Measurements from ENCODE around the gene HOXB8.

The HOXB8 gene

GRCh38 chr17:48615047-48615962 lies at the start of gene HOXB8:
Gene HOXB8 (minus strand): TSS chr17:48615292. CDS start chr17:48614704, 588 bp downstream.
- DNase-seq: no peak

DNA sequence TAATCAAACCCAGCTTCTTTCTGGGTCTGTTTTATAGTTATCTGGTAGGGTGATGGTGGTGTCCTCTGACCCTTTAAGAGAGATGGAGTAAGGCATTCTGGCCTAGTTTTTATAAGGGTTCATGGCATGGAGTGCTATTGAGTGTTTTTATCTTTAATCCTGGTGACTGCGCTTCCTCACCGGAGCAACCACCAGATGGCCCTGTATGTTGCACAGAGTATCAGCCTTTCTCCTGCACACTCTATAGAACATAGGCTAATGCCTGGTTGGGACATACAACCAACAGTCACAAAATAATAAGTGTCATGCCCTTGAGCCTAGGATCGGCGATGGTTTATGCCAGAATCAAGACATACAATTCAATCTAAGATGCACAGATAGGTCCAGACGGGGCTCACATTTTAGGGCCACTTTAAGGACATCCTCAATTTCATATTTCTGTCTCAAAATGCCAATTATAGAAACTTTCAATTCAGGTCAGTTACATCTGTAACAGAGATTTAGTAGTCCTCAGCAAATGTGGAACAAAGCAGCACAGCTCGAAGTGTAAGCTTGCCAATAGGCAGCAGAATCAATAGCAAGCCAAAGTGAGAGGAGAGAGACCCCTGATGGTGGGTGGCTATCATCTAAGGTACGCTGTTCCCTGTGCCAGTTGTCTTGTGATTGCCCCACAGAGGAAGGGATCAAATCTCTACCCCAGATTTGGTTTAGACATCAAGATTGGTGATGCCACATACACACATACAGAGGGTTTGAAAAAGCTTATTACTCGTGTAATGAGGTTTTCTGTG lies 48.2 kb upstream of the HOXB8 start:
- DNase-seq: no peak

- no peak for DNase-seq
Observed at GRCh38 chr17:48655913-48656312, 40.8 kb upstream of the HOXB8 start.

DNA sequence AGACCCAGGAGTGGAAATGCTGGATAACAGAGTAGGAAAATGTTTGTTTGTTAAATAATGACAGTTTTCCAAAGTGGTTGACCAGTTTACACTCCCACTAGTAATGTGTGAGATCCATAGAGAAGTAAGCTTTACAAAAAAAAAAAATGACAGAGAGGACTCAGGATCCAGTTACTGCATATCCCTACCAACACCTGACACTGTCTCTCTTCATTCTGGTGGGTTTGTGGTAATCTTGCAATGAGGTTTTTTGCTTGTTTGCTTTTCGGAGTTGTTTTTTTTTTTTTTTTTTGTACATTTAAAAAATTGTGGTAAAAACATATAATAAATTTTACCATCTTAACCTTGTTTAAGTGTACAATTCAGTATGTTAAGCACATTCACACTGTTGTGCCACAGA lies 34.6 kb upstream of the HOXB8 start:
- DNase-seq: no peak

- no peak for DNase-seq
Observed at GRCh38 chr17:48647963-48648245, 32.8 kb upstream of the HOXB8 start.

- DNase-seq: no peak
Observed at GRCh38 chr17:48647103-48647962, 32.2 kb upstream of the HOXB8 start.

- DNase-seq: no peak
Observed at GRCh38 chr17:48646183-48647102, 31.4 kb upstream of the HOXB8 start.

DNA sequence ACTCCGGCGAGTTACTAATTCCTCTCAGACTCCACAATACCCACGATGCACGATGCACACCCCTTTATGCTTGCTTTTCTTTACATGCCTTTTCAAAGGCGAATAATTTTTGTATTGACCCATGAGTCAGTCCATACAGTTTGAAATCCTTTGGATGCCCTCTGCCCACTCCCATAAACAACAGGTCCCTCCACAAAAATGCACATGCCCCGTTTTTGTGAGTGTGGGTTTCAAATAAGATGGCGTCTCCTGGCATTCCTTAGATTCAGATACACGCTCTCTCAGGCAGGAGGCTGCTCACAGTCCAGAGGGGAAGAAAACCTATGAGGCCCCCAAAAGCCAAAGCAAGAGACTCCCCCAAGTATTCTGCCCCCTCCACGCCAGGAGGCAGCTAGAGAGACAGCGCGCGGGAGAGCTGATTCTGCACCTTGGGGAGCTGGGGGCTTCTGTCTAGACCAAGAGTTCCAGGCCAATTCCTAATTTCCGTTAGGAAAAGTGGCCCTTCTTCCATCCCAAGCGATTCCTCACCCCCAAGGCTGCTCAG lies 30.6 kb upstream of the HOXB8 start:
- no peak for DNase-seq

- no peak for DNase-seq
Observed at GRCh38 chr17:48644910-48645557, 29.9 kb upstream of the HOXB8 start.

DNA sequence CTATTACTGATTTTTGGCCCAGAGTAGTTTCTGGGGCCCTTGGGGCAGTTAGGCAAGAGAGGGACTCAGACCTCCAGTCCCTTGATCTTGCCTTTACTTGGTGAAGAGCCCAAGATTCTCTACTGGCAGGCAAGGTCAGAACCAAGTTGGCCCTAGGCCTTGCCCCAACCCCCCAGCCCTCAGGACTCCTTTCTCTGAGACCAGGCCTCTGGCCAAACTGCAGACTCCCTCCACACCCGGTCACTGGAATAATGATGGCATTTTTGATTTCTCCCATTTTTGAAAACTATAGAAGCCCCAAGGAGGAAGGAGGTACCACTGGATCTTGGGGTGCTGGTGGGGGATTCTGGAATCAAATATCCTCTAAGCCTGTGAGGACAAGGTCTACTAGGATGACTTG lies 29.1 kb upstream of the HOXB8 start:
- DNase-seq: no peak

DNA sequence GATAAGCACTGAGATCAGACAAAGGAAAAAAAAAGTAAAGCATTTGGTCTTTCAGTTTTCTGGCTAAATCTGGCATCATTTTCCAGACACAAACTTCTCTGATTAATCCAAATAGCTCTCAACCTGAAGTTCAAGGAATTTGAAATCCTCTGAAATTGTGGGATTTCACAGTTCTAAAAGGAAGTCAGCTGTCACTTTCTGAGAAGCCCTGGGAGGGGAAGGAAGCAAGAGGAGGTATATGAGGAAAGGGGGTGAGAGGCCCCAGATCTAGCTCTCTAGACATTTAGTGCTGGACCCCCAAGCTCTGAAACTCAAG lies 28.6 kb upstream of the HOXB8 start:
- no peak for DNase-seq

GRCh38 chr17:48642843-48643696 lies 28.0 kb upstream of the HOXB8 start:
- no peak for DNase-seq

GRCh38 chr17:48642059-48642842 lies 27.2 kb upstream of the HOXB8 start:
- no peak for DNase-seq

- no peak for DNase-seq
Observed at GRCh38 chr17:48641541-48642058, 26.5 kb upstream of the HOXB8 start.

DNA sequence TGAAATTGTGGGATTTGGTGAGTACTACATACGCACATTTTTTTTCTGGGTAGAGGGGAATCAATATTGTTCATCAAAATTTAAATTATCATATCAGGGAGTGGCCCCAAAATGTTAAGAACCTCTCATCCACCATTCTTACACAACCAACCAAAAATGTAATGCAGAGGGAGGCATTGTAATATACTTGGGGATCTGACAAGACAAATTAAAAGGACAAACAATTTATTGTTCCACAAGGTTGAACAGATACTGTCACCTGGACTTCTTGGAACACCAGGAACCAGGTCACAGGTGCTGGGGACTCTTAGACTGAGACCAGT lies 25.7 kb upstream of the HOXB8 start:
- DNase-seq: no peak

GRCh38 chr17:48639982-48640857 lies 25.1 kb upstream of the HOXB8 start:
- no peak for DNase-seq

GRCh38 chr17:48639136-48639535 lies 24.0 kb upstream of the HOXB8 start:
- no peak for DNase-seq
